ENCODE data around the gene CASP7. TPM values are rescaled to one million over a fixed set of nuclear protein-coding genes. Genes with fewer than 3 reads are reported as not detected.

CASP7 gene
- total and polyA plus RNA-seq, 2 of the 8 experiments (the other 6 are each of a cell fraction or from before 2014, with no cell fraction given), result 2.3 to 4.1 TPM

DNA sequence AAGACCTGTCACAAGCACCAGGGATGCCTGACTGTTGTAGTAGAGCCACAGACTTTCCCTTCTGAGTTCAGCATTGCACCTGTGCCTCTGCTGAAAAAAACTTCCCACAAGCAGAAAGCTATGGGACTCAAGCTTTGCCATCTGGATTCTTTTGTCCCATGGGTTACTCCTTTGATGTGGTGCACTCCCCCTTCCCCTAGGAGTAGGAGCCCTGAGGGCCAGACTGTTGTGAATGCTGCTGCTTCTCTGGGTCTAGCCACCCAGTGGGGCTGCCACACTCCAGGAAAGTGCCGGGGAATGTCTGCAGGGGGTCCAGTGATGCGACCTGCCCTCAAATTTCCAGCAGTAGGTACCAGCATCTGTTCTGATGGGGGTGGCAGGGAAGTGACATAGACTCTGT lies 11.7 kb downstream of the CASP7 start (continued):
- TF ChIP-seq ASH2L (IDR thresholded peaks at IDR 0.05; ENCODE audit: low read length) (no peak), EP300 (IDR thresholded peaks at IDR 0.05; ENCODE audit: borderline replicate concordance in 1 of 2, low read depth in 2 of 2, low read length in 2 of 2) (no peak), JUND (IDR thresholded peaks at IDR 0.05; ENCODE audit: low read length) (no peak), ATF3 (IDR thresholded peaks at IDR 0.05; ENCODE audit: insufficient read depth, low read depth, low read length) (no peak), SIN3A (conservative IDR thresholded peaks at IDR 0.05 in 1 of 2, IDR thresholded peaks at IDR 0.05 in 1 of 2; ENCODE audit: low read depth in 1 of 2, low read length in 2 of 2) (no peak)
